ENCODE data around the gene SPAAR.

GRCh38 chr9:35871545-35871944 is 37.7 kb upstream of the SPAAR start:
- TF ChIP-seq, protein P1, sequence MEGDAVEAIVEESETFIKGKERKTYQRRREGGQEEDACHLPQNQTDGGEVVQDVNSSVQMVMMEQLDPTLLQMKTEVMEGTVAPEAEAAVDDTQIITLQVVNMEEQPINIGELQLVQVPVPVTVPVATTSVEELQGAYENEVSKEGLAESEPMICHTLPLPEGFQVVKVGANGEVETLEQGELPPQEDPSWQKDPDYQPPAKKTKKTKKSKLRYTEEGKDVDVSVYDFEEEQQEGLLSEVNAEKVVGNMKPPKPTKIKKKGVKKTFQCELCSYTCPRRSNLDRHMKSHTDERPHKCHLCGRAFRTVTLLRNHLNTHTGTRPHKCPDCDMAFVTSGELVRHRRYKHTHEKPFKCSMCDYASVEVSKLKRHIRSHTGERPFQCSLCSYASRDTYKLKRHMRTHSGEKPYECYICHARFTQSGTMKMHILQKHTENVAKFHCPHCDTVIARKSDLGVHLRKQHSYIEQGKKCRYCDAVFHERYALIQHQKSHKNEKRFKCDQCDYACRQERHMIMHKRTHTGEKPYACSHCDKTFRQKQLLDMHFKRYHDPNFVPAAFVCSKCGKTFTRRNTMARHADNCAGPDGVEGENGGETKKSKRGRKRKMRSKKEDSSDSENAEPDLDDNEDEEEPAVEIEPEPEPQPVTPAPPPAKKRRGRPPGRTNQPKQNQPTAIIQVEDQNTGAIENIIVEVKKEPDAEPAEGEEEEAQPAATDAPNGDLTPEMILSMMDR (IDR thresholded peaks at IDR 0.05) = no peak
- TF ChIP-seq POLR2A (IDR thresholded peaks at IDR 0.05) (no peak), POLR2AphosphoS5 (IDR thresholded peaks at IDR 0.05) (no peak), EP300 (IDR thresholded peaks at IDR 0.05) (no peak)
